DOHH2 (cell line): ENCODE measurements around the gene MLH3.

ENCODE experiments used
- EZH2phosphoT487 ChIP-seq: fragments of 200-600 bp; sonication (generic); IDR thresholded peaks from 2 replicates; pipeline ENCODE4 v1.6.1; 2017; ENCODE audit warnings: borderline replicate concordance, mild to moderate bottlenecking, antibody characterized with exemption, low read length, moderate library complexity, mixed read lengths
- TF ChIP-seq, protein P1 (sequence below): fragments of 200-600 bp; sonication (generic); IDR thresholded peaks from one replicate; pipeline ENCODE4 v1.5.1; 2014; ENCODE audit warnings: antibody characterized with exemption, mild to moderate bottlenecking, low read depth, low read length; ENCODE audit not compliant: poor library complexity, severe bottlenecking

DNA sequence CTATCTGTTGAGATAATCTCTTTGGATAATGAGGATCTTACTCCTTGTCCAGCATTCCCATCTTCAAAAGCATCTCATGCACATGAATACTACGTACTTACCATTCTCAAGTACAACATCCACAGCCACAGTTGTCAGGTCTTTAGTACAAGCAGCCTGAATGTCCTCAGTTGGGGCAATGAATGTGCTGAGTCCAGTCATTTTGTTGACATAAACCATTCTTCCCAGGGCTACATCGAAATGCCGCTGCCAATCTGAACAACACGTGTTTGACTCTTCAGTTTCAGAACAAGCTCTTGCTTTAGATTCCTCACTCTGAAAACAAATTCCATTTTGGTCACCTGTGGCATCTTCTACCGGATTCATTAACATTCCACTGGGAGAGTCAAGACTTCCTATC lies 5.0 kb downstream of the MLH3 start:
- TF ChIP-seq, protein P1, sequence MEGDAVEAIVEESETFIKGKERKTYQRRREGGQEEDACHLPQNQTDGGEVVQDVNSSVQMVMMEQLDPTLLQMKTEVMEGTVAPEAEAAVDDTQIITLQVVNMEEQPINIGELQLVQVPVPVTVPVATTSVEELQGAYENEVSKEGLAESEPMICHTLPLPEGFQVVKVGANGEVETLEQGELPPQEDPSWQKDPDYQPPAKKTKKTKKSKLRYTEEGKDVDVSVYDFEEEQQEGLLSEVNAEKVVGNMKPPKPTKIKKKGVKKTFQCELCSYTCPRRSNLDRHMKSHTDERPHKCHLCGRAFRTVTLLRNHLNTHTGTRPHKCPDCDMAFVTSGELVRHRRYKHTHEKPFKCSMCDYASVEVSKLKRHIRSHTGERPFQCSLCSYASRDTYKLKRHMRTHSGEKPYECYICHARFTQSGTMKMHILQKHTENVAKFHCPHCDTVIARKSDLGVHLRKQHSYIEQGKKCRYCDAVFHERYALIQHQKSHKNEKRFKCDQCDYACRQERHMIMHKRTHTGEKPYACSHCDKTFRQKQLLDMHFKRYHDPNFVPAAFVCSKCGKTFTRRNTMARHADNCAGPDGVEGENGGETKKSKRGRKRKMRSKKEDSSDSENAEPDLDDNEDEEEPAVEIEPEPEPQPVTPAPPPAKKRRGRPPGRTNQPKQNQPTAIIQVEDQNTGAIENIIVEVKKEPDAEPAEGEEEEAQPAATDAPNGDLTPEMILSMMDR, result no peak
- no peak for TF ChIP-seq EZH2phosphoT487
